ENCODE data around the gene PLCB4.

GRCh38 chr20:9518576-9519175 lies 449.8 kb downstream of the PLCB4 start:
- TF ChIP-seq POLR2AphosphoS5 (IDR thresholded peaks at IDR 0.05; ENCODE audit: borderline replicate concordance, low read depth, low read length): no peak
- no peak for TF ChIP-seq EZH2 (IDR thresholded peaks at IDR 0.05)
